GM18526 (cell line): ENCODE results near the gene TMEM253.

Experiments
- POLR2A ChIP-seq: IDR thresholded peaks from 3 replicates; pipeline ENCODE4 v1.6.1; 2011; ENCODE audit not compliant: insufficient read length; ENCODE audit errors: extremely low read depth

The TMEM253 gene

DNA sequence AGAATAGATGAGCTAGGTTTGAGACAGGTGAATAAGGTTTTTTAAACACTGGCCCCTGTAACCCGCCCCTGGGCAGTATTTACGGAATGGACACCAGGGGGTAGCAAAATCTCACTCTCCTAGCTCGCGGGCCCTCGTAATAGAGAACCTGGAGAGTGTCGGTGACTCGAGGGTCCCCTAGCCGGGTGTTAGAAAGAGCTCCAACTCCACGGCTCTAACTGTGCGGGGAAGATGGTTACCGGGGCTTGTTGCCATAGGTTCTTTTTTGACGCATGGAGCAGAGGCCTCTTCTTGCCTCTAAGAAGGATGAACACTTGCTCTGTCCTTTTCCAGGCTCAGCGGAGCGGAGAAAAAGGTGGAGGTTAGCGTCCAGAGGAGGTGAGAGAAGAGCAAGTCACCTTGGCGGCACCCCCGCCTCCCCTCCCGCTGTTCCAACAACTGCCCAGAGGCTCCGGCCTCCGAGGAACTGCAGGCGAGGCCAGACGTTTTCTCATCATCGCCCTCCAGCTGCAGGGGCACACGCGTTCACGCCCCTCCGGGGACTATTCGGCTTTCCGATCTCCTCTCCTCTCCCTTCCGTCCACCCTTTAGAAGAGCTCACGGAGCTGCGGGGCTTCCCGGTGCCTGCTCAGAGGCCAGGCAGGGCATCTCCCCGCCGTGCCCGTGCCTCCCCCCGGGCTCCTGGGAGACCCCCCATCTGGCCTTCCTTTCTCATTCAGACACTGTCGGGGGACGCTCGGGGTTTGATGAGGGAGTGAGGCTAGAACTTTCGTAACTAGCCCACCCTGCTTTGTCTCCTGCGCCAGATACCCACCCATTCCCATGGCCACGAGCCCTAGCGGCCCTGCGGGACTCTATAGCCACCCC is 32.1 kb upstream of the TMEM253 start:
- TF ChIP-seq POLR2A = no peak

DNA sequence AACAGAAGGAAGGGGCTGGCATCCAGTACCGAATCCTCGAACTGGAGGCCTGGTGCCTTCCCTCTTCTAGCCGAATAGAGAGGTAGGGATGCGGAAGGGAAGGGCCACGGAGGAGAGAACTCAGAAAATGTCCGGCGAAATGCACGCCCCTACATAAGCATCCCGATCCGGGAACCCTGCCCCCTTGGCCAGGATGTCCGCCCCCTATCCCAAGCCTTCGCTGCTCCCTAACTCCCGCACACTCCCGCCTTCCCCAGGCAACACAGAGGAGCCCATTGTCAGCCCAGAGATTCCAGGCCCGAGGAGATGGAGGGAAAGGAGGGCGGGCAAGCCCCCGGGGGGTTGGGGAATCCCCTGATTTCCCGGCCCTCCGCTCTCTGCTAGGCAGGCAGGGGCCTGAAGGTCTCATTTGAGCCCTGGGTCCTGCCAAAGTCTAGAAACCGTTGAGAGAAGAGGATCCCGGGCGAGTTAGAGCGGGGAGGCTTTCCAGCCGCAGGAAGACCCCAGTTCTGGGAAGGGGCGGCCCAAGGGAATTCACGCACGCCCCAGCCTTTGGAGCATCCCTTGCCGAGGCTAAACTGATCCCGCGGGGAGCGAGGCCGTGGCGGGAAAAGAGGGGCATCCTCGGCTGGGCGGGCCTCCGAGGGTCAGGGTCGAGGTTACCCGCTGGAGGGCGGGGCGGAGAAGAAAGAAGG is 31.3 kb upstream of the TMEM253 start:
- TF ChIP-seq POLR2A = no peak

GRCh38 chr14:21070083-21070609 is 30.7 kb upstream of the TMEM253 start, which contains the start of gene ARHGEF40:
Gene ARHGEF40, plus strand, starts transcription at chr14:21070304. Its CDS starts 93 bp downstream, at chr14:21070397.
- TF ChIP-seq POLR2A = no peak

GRCh38 chr14:21070610-21071224 is 30.1 kb upstream of the TMEM253 start:
- TF ChIP-seq POLR2A = no peak

DNA sequence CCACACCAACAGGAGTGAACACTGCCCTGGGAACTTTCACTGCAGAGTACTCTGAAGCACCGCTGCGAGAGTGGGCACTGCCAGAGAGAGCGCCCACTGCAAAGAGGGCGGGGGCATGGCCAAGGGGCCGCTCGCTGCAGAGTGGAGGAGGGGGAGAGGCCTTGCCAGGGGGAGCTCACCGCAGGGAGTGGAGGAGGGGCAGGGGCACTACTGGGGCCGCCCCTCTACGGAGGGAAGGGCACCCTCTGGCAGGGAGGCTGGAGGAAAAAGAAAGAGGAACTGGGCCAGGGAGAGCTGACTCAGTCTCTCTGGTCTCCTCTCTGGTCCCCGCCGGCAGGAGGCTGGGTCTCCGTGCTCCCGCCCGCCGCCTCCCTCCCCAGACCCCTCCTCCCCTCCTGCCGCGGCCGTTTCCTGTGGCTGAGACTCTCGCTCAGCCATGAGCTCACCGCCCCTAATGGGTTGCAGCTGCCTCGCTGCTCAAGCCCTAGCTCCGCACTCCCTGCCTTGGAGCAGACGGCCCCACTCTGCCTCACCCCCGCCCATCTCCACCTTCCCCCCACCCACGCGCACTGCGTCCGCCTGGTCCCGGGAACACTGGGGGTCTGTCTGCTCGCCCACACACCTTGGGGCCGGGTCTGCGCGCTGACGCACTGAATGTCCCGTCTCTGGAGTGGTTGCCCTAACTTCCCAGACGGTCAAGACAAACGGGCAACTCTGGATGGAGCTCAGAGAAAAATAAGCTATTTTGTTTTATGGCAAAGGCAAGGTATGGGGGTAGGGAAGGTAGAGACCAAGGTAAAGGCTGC is 29.4 kb upstream of the TMEM253 start:
- TF ChIP-seq POLR2A = no peak

GRCh38 chr14:21072031-21072473 is 28.8 kb upstream of the TMEM253 start:
- no peak for TF ChIP-seq POLR2A

DNA sequence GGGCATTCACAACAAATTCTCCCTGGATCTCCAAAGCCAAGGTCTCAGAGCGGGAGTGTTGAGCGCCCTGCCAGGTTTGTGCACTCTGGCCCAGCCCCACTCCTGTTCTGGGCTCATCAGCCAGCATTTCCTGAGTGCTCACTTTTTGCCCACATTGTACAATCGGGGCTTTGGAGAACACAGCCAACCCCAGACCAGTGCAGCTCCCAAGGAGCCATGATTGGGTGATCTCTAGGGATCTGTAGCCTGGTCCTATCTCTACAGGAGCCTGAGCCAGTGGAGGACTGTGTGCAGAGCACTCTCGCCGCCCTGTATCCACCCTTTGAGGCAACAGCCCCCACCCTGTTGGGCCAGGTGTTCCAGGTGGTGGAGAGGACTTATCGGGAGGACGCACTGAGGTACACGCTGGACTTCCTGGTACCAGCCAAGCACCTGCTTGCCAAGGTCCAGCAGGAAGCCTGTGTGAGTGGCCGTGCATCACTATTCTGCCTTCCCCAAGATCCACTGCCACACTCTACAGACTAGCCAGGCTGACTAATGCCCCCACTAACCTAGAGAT is 28.0 kb upstream of the TMEM253 start:
- no peak for TF ChIP-seq POLR2A

- TF ChIP-seq POLR2A = no peak
Measured at GRCh38 chr14:21073921-21074320, 26.9 kb upstream of the TMEM253 start.

DNA sequence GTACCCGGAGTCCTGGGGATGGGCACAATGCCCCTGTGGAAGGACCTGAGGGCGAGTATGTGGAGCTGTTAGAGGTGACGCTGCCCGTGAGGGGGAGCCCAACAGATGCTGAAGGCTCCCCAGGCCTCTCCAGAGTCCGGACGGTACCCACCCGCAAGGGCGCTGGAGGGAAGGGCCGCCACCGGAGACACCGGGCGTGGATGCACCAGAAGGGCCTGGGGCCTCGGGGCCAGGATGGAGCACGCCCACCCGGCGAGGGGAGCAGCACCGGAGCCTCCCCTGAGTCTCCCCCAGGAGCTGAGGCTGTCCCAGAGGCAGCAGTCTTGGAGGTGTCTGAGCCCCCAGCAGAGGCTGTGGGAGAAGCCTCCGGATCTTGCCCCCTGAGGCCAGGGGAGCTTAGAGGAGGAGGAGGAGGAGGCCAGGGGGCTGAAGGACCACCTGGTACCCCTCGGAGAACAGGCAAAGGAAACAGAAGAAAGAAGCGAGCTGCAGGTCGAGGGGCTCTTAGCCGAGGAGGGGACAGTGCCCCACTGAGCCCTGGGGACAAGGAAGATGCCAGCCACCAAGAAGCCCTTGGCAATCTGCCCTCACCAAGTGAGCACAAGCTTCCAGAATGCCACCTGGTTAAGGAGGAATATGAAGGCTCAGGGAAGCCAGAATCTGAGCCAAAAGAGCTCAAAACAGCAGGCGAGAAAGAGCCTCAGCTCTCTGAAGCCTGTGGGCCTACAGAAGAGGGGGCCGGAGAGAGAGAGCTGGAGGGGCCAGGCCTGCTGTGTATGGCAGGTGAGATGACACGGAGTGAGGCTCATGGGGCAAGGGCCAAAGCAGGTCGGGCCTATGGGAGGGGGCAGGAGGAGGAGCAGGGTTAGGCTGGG is 26.2 kb upstream of the TMEM253 start:
- no peak for TF ChIP-seq POLR2A

DNA sequence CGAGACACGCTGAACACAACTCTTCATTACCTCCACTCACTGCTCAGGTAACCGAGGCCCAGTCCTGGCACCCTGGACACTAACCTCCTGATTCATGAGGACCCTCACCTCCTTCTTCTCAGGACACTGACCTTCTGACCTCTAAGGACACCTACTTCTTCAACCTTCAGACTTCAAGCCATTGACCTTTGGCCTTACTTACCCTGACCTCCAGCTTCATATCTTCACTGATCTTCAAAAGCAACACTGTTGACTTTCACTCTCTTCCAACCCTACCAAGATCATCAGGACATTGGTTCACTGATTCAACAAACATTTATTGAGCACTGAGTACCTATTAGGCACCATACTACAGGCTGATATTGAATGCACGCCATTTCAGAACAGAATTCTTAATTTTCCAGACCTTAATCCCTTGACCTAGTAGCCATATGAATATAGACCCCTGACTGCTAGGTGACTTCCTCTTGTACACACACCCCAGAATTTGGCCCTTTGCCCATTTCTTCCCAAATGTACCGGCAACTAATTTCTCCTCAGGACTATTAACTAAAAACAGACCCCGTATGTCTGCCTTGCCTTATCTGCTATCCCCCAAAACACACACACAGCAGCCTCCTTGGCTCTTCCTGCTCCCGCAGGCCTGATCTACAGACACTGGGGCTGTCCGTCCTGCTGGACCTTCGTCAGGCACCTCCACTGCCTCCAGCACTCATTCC is 25.0 kb upstream of the TMEM253 start:
- TF ChIP-seq POLR2A = no peak

DNA sequence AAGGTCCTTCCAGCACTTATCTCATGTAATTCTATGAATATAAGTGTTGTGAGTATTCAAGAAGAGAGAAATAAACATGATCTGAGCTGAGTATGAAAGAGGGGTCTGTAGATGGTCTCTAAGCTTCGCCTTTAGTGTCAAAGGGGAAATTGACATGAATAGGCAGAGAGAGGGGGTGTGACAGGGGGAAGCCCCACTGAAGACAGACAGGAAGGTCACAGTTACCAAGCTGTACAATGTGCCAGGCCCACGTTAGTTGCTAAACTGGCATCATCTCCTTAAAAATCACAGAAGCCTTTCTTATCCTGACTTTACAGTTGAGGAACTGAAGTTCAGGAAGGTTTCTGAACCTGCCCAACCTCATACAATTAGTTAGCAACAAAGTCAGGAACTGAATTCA is 23.2 kb upstream of the TMEM253 start:
- TF ChIP-seq POLR2A = no peak

DNA sequence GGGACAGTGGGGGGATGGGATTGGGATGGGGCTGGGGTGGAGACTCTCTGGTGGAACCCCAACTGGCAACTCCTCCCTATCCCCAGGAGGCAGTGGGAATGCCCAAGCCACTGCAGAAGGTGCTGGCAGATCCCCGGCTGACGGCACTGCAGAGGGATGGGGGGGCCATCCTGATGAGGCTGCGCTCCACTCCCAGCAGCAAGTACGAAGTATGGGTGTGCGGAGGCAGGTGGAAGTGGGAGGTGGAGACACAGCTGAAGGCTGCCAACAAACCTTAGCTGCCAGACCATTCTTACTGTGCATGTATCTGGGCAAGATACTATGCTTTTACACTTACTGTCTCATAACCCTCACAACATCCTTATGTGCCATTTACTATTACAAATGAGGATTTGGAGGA is 22.6 kb upstream of the TMEM253 start:
- TF ChIP-seq POLR2A = no peak

DNA sequence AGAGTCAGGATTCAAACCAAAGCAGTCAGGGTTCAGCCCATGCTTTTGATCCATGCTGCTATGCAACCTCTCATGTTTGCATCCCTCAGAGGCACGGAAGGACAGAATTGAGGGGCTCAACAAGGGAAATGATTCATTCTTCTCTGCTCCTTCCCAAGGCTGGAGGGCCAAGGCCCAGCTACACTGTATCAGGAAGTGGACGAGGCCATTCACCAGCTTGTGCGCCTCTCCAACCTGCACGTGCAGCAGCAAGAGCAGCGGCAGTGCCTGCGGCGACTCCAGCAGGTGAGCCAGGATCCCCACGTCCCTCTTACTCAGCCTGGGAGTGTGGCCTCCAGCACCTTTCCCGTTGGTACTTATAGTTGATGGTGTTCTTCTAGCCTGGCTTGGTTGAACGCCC is 22.1 kb upstream of the TMEM253 start:
- no peak for TF ChIP-seq POLR2A
